ENCODE data around the gene TSC2. TPM values are rescaled to one million over a fixed set of nuclear protein-coding genes. Genes with fewer than 3 reads are reported as not detected.

The TSC2 gene
- polyA plus RNA-seq, 1 donor from 2014 or later: 69.2 TPM

DNA sequence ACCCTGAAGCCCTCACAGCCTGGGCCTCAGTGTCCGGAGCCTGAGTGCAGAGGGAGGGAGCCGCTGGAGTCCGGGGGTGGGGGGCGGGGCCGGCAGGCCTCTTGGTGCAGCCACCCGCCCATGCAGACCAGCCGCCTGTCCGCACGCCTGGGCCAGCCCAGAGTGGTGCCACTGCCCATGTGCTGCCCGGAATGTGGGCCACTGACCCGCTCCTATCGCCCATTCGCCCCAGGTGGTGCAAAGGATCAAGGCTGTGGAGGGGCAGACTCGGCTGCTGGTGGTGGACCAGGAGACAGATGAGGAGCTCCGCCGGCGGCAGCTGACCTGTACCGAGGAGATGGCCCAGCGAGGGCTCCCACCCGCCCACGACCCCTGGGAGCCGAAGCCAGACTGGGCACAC, 18.4 kb upstream of the TSC2 start:
- no peaks in the 10 kb centered on the region for H3K79me2 ChIP-seq (replicated peaks; ENCODE audit: insufficient read depth, low read length)
- no peaks in the 10 kb centered on the region for H3K9me2 ChIP-seq (ENCODE audit: insufficient read depth, low read length)
- no peak overlapping the region for H3K4me2 ChIP-seq (ENCODE audit: low read length)
- no peak overlapping the region for H3K4me3 ChIP-seq (ENCODE audit: low read length)
- H3K9me3 ChIP-seq (ENCODE audit: low read length): no peaks in the 10 kb centered on the region
- no peak for TF ChIP-seq EZH2 (IDR thresholded peaks at IDR 0.05; ENCODE audit: borderline replicate concordance, insufficient read depth, low read length, poor library complexity, severe bottlenecking)
- TF ChIP-seq, protein P1, sequence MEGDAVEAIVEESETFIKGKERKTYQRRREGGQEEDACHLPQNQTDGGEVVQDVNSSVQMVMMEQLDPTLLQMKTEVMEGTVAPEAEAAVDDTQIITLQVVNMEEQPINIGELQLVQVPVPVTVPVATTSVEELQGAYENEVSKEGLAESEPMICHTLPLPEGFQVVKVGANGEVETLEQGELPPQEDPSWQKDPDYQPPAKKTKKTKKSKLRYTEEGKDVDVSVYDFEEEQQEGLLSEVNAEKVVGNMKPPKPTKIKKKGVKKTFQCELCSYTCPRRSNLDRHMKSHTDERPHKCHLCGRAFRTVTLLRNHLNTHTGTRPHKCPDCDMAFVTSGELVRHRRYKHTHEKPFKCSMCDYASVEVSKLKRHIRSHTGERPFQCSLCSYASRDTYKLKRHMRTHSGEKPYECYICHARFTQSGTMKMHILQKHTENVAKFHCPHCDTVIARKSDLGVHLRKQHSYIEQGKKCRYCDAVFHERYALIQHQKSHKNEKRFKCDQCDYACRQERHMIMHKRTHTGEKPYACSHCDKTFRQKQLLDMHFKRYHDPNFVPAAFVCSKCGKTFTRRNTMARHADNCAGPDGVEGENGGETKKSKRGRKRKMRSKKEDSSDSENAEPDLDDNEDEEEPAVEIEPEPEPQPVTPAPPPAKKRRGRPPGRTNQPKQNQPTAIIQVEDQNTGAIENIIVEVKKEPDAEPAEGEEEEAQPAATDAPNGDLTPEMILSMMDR (IDR thresholded peaks at IDR 0.05; ENCODE audit: poor library complexity, severe bottlenecking): no peak
- TF ChIP-seq, protein P2, sequence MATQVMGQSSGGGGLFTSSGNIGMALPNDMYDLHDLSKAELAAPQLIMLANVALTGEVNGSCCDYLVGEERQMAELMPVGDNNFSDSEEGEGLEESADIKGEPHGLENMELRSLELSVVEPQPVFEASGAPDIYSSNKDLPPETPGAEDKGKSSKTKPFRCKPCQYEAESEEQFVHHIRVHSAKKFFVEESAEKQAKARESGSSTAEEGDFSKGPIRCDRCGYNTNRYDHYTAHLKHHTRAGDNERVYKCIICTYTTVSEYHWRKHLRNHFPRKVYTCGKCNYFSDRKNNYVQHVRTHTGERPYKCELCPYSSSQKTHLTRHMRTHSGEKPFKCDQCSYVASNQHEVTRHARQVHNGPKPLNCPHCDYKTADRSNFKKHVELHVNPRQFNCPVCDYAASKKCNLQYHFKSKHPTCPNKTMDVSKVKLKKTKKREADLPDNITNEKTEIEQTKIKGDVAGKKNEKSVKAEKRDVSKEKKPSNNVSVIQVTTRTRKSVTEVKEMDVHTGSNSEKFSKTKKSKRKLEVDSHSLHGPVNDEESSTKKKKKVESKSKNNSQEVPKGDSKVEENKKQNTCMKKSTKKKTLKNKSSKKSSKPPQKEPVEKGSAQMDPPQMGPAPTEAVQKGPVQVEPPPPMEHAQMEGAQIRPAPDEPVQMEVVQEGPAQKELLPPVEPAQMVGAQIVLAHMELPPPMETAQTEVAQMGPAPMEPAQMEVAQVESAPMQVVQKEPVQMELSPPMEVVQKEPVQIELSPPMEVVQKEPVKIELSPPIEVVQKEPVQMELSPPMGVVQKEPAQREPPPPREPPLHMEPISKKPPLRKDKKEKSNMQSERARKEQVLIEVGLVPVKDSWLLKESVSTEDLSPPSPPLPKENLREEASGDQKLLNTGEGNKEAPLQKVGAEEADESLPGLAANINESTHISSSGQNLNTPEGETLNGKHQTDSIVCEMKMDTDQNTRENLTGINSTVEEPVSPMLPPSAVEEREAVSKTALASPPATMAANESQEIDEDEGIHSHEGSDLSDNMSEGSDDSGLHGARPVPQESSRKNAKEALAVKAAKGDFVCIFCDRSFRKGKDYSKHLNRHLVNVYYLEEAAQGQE (IDR thresholded peaks at IDR 0.05; ENCODE audit: borderline replicate concordance): no peak
- no peak for TF ChIP-seq RAD21 (conservative IDR thresholded peaks at IDR 0.05)
- TF ChIP-seq TAF1 (IDR thresholded peaks at IDR 0.05; ENCODE audit: low read depth): no peak
- no peak for TF ChIP-seq SMC3 (conservative IDR thresholded peaks at IDR 0.05; ENCODE audit: poor library complexity)
- TF ChIP-seq MXI1 (conservative IDR thresholded peaks at IDR 0.05; ENCODE audit: poor library complexity, severe bottlenecking): no peak
- no peak for TF ChIP-seq POLR2AphosphoS5 (IDR thresholded peaks at IDR 0.05)
- TF ChIP-seq EP300 (conservative IDR thresholded peaks at IDR 0.05; ENCODE audit: poor library complexity, severe bottlenecking): no peak
- no peaks in the 10 kb centered on the region for H4K20me1 ChIP-seq (ENCODE audit: insufficient read depth)
- H3F3A ChIP-seq (ENCODE audit: insufficient read depth, low read length, poor library complexity, severe bottlenecking): no peaks in the 10 kb centered on the region
- H3K27ac ChIP-seq (ENCODE audit: low read length): no peak overlapping the region
- H3K9ac ChIP-seq (ENCODE audit: low read length): no peak overlapping the region
- H3K27me3 ChIP-seq (ENCODE audit: insufficient read depth, low read depth, low read length): peaks cover 24% of the 10 kb centered on the region
- H2AFZ ChIP-seq (ENCODE audit: low read depth, low read length): no peak overlapping the region
- no peaks in the 10 kb centered on the region for H3K36me3 ChIP-seq (ENCODE audit: insufficient read depth, low read length)

DNA sequence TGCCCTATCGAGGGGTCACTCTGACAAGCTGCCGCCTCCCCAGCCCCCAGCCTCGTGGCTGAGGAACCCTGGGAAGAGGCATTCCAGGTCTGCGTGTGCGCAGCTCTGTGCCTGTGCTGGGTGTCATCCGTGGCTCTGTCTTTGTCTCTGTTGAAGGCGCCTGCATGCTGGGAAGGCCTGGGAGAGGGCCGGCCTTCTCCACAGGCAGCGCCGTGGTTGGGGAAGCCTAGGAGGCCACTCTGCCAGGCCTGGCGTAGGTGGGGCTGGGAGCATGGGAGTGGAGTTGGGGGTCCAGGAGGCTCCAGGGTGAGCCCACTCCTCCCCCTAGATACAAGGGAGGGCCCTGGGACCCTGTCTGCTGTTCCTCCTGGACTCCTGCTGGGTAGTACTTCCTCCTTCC, 17.7 kb upstream of the TSC2 start:
- no peaks in the 10 kb centered on the region for H3K36me3 ChIP-seq (ENCODE audit: insufficient read depth, low read length)
- H4K20me1 ChIP-seq (ENCODE audit: insufficient read depth): no peaks in the 10 kb centered on the region
- H3K9me2 ChIP-seq (ENCODE audit: insufficient read depth, low read length): no peaks in the 10 kb centered on the region
- no peak overlapping the region for H3K27ac ChIP-seq (ENCODE audit: low read length)
- H3F3A ChIP-seq (ENCODE audit: insufficient read depth, low read length, poor library complexity, severe bottlenecking): no peaks in the 10 kb centered on the region
- H3K9ac ChIP-seq (ENCODE audit: low read length): no peak overlapping the region
- peaks cover 24% of the 10 kb centered on the region for H3K27me3 ChIP-seq (ENCODE audit: insufficient read depth, low read depth, low read length)
- H3K9me3 ChIP-seq (ENCODE audit: low read length): no peaks in the 10 kb centered on the region
- no peak overlapping the region for H3K4me2 ChIP-seq (ENCODE audit: low read length)
- H3K79me2 ChIP-seq (replicated peaks; ENCODE audit: insufficient read depth, low read length): no peaks in the 10 kb centered on the region
- no peak overlapping the region for H2AFZ ChIP-seq (ENCODE audit: low read depth, low read length)
- H3K4me3 ChIP-seq (ENCODE audit: low read length): no peak overlapping the region
- TF ChIP-seq, protein P2 (IDR thresholded peaks at IDR 0.05; ENCODE audit: borderline replicate concordance): no peak
- TF ChIP-seq SMC3 (conservative IDR thresholded peaks at IDR 0.05; ENCODE audit: poor library complexity) (no peak), TAF1 (IDR thresholded peaks at IDR 0.05; ENCODE audit: low read depth) (no peak), MXI1 (conservative IDR thresholded peaks at IDR 0.05; ENCODE audit: poor library complexity, severe bottlenecking) (no peak), EZH2 (IDR thresholded peaks at IDR 0.05; ENCODE audit: borderline replicate concordance, insufficient read depth, low read length, poor library complexity, severe bottlenecking) (no peak), EP300 (conservative IDR thresholded peaks at IDR 0.05; ENCODE audit: poor library complexity, severe bottlenecking) (no peak), RAD21 (conservative IDR thresholded peaks at IDR 0.05) (no peak), POLR2AphosphoS5 (IDR thresholded peaks at IDR 0.05) (no peak)
- TF ChIP-seq, protein P1 (IDR thresholded peaks at IDR 0.05; ENCODE audit: poor library complexity, severe bottlenecking): no peak
